Stimulated activated effector memory CD8-positive, alpha-beta T cell treated with anti-CD3 and anti-CD28 coated beads, Interleukin-12 subunit alpha, Interleukin-12 subunit beta, amount 100 ng/mL, for 72 hours (primary cell): ENCODE data around the gene WASF1.

Experiments used
- ATAC-seq: fragments of 150-1000 bp; cut with Tn5 transposase; 2 replicates; pipeline ENCODE4 v1.10.0; 2021
- DNase-seq, 2 donors: peaks; one replicate each; pipeline ENCODE4 v3.0.0; 2021 to 2022; ENCODE audit warnings: low spot score in 2 of 2
- H3K27ac Mint-ChIP-seq: one replicate; pipeline ENCODE4 v1.8.0; 2022; ENCODE audit warnings: mild to moderate bottlenecking, mixed read lengths
- H3K36me3 Mint-ChIP-seq: one replicate; pipeline ENCODE4 v1.8.0; 2022; ENCODE audit warnings: mild to moderate bottlenecking, mixed read lengths
- H3K4me1 Mint-ChIP-seq: one replicate; pipeline ENCODE4 v1.8.0; 2022; ENCODE audit warnings: mixed read lengths
- H3K4me3 Mint-ChIP-seq: one replicate; pipeline ENCODE4 v1.8.0; 2022; ENCODE audit warnings: mild to moderate bottlenecking, mixed read lengths
- H3K9me3 Mint-ChIP-seq: one replicate; pipeline ENCODE4 v1.8.0; 2022; ENCODE audit warnings: mixed read lengths

WASF1 gene

GRCh38 chr6:110179406-110180227 is at the start of gene WASF1:
TSS of gene WASF1 (minus strand) at chr6:110179670. CDS start at chr6:110127601, 52,069 bp downstream.
- Mint-ChIP-seq H3K4me1 (peaks cover 7% of the 10 kb centered on the region), H3K27ac (no peak within 1 kb of the TSS), H3K4me3 (no peak within 1 kb of the TSS), H3K36me3 (peaks cover 11% of the 10 kb centered on the region), H3K9me3 (no peaks in the 10 kb centered on the region)
- ATAC-seq, result peak; percentile 94
- DNase-seq, result peak; percentile 86 to 93

- Mint-ChIP-seq H3K27ac (no peak overlapping the region), H3K4me1 (no peaks in the 10 kb centered on the region), H3K36me3 (peaks cover 77% of the 10 kb centered on the region), H3K4me3 (no peak overlapping the region), H3K9me3 (no peaks in the 10 kb centered on the region)
- DNase-seq (no peak), ATAC-seq (no peak)
Observed at GRCh38 chr6:110226261-110226660, 46.8 kb upstream of the WASF1 start.

- H3K4me3 Mint-ChIP-seq, result no peak overlapping the region
- DNase-seq (no peak), ATAC-seq (no peak)
- no peaks in the 10 kb centered on the region for H3K4me1 Mint-ChIP-seq
- peaks cover 85% of the 10 kb centered on the region for H3K36me3 Mint-ChIP-seq
- no peaks in the 10 kb centered on the region for H3K9me3 Mint-ChIP-seq
- no peak overlapping the region for H3K27ac Mint-ChIP-seq
Observed at GRCh38 chr6:110221738-110222137, 42.3 kb upstream of the WASF1 start.

- Mint-ChIP-seq H3K4me1 (no peaks in the 10 kb centered on the region), H3K27ac (no peak overlapping the region), H3K9me3 (no peaks in the 10 kb centered on the region), H3K36me3 (peaks cover 89% of the 10 kb centered on the region), H3K4me3 (no peak overlapping the region)
- ATAC-seq (no peak), DNase-seq (no peak)
Observed at GRCh38 chr6:110217266-110217665, 37.8 kb upstream of the WASF1 start.

GRCh38 chr6:110216140-110216539 is 36.7 kb upstream of the WASF1 start:
- no peak overlapping the region for H3K4me3 Mint-ChIP-seq
- no peaks in the 10 kb centered on the region for H3K9me3 Mint-ChIP-seq
- H3K36me3 Mint-ChIP-seq, result peaks cover 91% of the 10 kb centered on the region
- no peak for ATAC-seq
- DNase-seq, result no peak
- no peak overlapping the region for H3K27ac Mint-ChIP-seq
- H3K4me1 Mint-ChIP-seq, result no peaks in the 10 kb centered on the region

GRCh38 chr6:110214338-110214737 is 34.9 kb upstream of the WASF1 start:
- ATAC-seq, result no peak
- Mint-ChIP-seq H3K36me3 (peaks cover 91% of the 10 kb centered on the region), H3K9me3 (no peaks in the 10 kb centered on the region), H3K27ac (no peak overlapping the region), H3K4me3 (no peak overlapping the region), H3K4me1 (no peaks in the 10 kb centered on the region)
- no peak for DNase-seq

- H3K4me3 Mint-ChIP-seq, result no peak overlapping the region
- H3K36me3 Mint-ChIP-seq, result peaks cover 98% of the 10 kb centered on the region
- ATAC-seq (no peak), DNase-seq (no peak)
- no peaks in the 10 kb centered on the region for H3K9me3 Mint-ChIP-seq
- H3K4me1 Mint-ChIP-seq, result no peaks in the 10 kb centered on the region
- H3K27ac Mint-ChIP-seq, result no peak overlapping the region
Observed at GRCh38 chr6:110211753-110212152, 32.3 kb upstream of the WASF1 start.

- Mint-ChIP-seq H3K4me1 (peaks cover 1% of the 10 kb centered on the region), H3K27ac (no peak overlapping the region), H3K9me3 (no peaks in the 10 kb centered on the region), H3K36me3 (peaks cover 65% of the 10 kb centered on the region), H3K4me3 (no peak overlapping the region)
- DNase-seq (no peak), ATAC-seq (no peak)
Observed at GRCh38 chr6:110207652-110208051, 28.2 kb upstream of the WASF1 start.

- H3K36me3 Mint-ChIP-seq, result peaks cover 7% of the 10 kb centered on the region
- no peaks in the 10 kb centered on the region for H3K9me3 Mint-ChIP-seq
- H3K4me3 Mint-ChIP-seq, result no peak overlapping the region
- no peak overlapping the region for H3K27ac Mint-ChIP-seq
- ATAC-seq, result no peak
- peaks cover 6% of the 10 kb centered on the region for H3K4me1 Mint-ChIP-seq
- no peak for DNase-seq
Observed at GRCh38 chr6:110201151-110201884, 21.8 kb upstream of the WASF1 start.

GRCh38 chr6:110198561-110198960 is 19.1 kb upstream of the WASF1 start:
- H3K4me3 Mint-ChIP-seq, result no peak overlapping the region
- peaks cover 6% of the 10 kb centered on the region for H3K4me1 Mint-ChIP-seq
- DNase-seq, result no peak
- peaks cover 15% of the 10 kb centered on the region for H3K36me3 Mint-ChIP-seq
- H3K9me3 Mint-ChIP-seq, result no peaks in the 10 kb centered on the region
- no peak overlapping the region for H3K27ac Mint-ChIP-seq
- no peak for ATAC-seq

- H3K9me3 Mint-ChIP-seq, result no peaks in the 10 kb centered on the region
- peaks cover 22% of the 10 kb centered on the region for H3K36me3 Mint-ChIP-seq
- no peaks in the 10 kb centered on the region for H3K4me1 Mint-ChIP-seq
- ATAC-seq (no peak), DNase-seq (no peak)
- no peak overlapping the region for H3K27ac Mint-ChIP-seq
- H3K4me3 Mint-ChIP-seq, result no peak overlapping the region
Observed at GRCh38 chr6:110196874-110197273, 17.4 kb upstream of the WASF1 start.

GRCh38 chr6:110195639-110196038 is 16.2 kb upstream of the WASF1 start:
- Mint-ChIP-seq H3K4me3 (no peak overlapping the region), H3K9me3 (no peaks in the 10 kb centered on the region), H3K4me1 (no peaks in the 10 kb centered on the region), H3K27ac (no peak overlapping the region), H3K36me3 (peaks cover 22% of the 10 kb centered on the region)
- ATAC-seq, result no peak
- DNase-seq, result no peak

GRCh38 chr6:110191477-110191876 is 12.0 kb upstream of the WASF1 start:
- Mint-ChIP-seq H3K4me1 (no peaks in the 10 kb centered on the region), H3K27ac (no peak overlapping the region), H3K9me3 (no peaks in the 10 kb centered on the region), H3K36me3 (peaks cover 22% of the 10 kb centered on the region), H3K4me3 (no peak overlapping the region)
- no peak for DNase-seq
- no peak for ATAC-seq

GRCh38 chr6:110190726-110191125 is 11.3 kb upstream of the WASF1 start:
- no peaks in the 10 kb centered on the region for H3K9me3 Mint-ChIP-seq
- H3K4me3 Mint-ChIP-seq, result no peak overlapping the region
- DNase-seq, result no peak
- H3K36me3 Mint-ChIP-seq, result peaks cover 22% of the 10 kb centered on the region
- peaks cover 6% of the 10 kb centered on the region for H3K4me1 Mint-ChIP-seq
- no peak for ATAC-seq
- H3K27ac Mint-ChIP-seq, result no peak overlapping the region

- ATAC-seq (no peak), DNase-seq (no peak)
- Mint-ChIP-seq H3K9me3 (no peaks in the 10 kb centered on the region), H3K4me3 (no peak overlapping the region), H3K27ac (no peak overlapping the region), H3K36me3 (peaks cover 9% of the 10 kb centered on the region), H3K4me1 (peaks cover 10% of the 10 kb centered on the region)
Observed at GRCh38 chr6:110188791-110189190, 9.3 kb upstream of the WASF1 start.

GRCh38 chr6:110185879-110186278 is 6.4 kb upstream of the WASF1 start:
- ATAC-seq, result peak; percentile 82
- peak overlapping the region; percentile 55 for H3K4me3 Mint-ChIP-seq

More at GRCh38 chr6:110185879-110186278, 6.4 kb upstream of the WASF1 start:
- H3K4me1 Mint-ChIP-seq, result peaks cover 10% of the 10 kb centered on the region
- H3K27ac Mint-ChIP-seq, result no peak overlapping the region
- no peaks in the 10 kb centered on the region for H3K9me3 Mint-ChIP-seq
- no peak for DNase-seq
- H3K36me3 Mint-ChIP-seq, result no peaks in the 10 kb centered on the region
